Stomach (tissue), 9 donors: ENCODE data around the gene SRP68. TPM values are rescaled to one million over a fixed set of nuclear protein-coding genes. Genes with fewer than 3 reads are reported as not detected.

ENCODE experiments used
- DNase-seq, 2 donors: peaks; one replicate each; pipeline versions ENCODE4 v3.0.0 to v3.0.0-alpha.2; 2013 to 2019
- H3K27ac ChIP-seq, 5 donors: fragments of 200-600 bp in 4 of 5; sonication (generic) in 4 of 5; one replicate each; pipeline ENCODE4 v1.5.1; 2013 to 2019; ENCODE audit warnings: mild to moderate bottlenecking in 1 of 5, moderate library complexity in 1 of 5
- H3K27me3 ChIP-seq, 3 donors: fragments of 200-600 bp; sonication (generic); one replicate each; pipeline ENCODE4 v1.5.1; 2017 to 2019; ENCODE audit warnings: mixed run types in 1 of 3
- H3K36me3 ChIP-seq, 4 donors: fragments of 200-600 bp; sonication (generic); 1 replicate in 3 of 4; 2 replicates in 1 of 4; pipeline ENCODE4 v1.5.1; 2016 to 2019
- H3K4me1 ChIP-seq, 4 donors: fragments of 200-600 bp; sonication (generic); one replicate each; pipeline ENCODE4 v1.5.1; 2016 to 2019
- H3K4me3 ChIP-seq, 4 donors: fragments of 200-600 bp; sonication (generic) in 3 of 4; one replicate each; pipeline ENCODE4 v1.5.1; 2016 to 2019; ENCODE audit warnings: mild to moderate bottlenecking in 1 of 4
- H3K9me3 ChIP-seq, 4 donors: fragments of 200-600 bp; sonication (generic); one replicate each; pipeline ENCODE4 v1.5.1; 2016 to 2019
- EP300 ChIP-seq: sonication (generic); formaldehyde crosslinking; IDR thresholded peaks from one replicate; pipeline ENCODE4 v1.6.1; 2017; ENCODE audit warnings: antibody characterized with exemption
- POLR2A ChIP-seq, 4 donors: fragments of 450-650 bp; IDR thresholded peaks; one replicate each; pipeline ENCODE4 v1.6.1; 2016; ENCODE audit warnings: antibody characterized with exemption in 4 of 4, control low read depth in 2 of 4, mild to moderate bottlenecking in 1 of 4, moderate library complexity in 1 of 4
- POLR2AphosphoS5 ChIP-seq, 3 donors: sonication (generic); formaldehyde crosslinking; IDR thresholded peaks; one replicate each; pipeline ENCODE4 v1.6.1; 2016; ENCODE audit warnings: antibody characterized with exemption in 3 of 3
- WGBS, 5 donors: extraction: QIAGEN DNeasy Blood & Tissue Kit in 3 of 5; methylation state at CpG; one replicate each; pipeline versions ENCODE4 v1.1.5 to v1.1.7; 2013 to 2018; 5-methylcytosine and 5-hydroxymethylcytosine counted together
- intact Hi-C: fragments of 100-400 bp; cut with DNase I; formaldehyde crosslinking; loops from one replicate; pipeline ENCODE4 v1.15.1; 2023; ENCODE audit warnings: low total_unique reads
- polyA plus RNA-seq, 3 donors: library from polyadenylated mRNA; stranded (reverse); fragments of 200-250 nt; gene quantifications; one replicate each; pipeline ENCODE4 v1.2.3, GENCODE V29; 2013
- total RNA-seq, 5 donors: library from RNA; depleted of rRNA; stranded (reverse); fragments of >200 nt; gene quantifications; one replicate each; pipeline versions ENCODE4 v1.1.0 to v1.2.3, GENCODE V29; 2014 to 2016
- TF ChIP-seq, protein P1 (sequence below), 7 experiments: fragments of 450-650 bp in 4 of 7; fragments of 200-600 bp in 3 of 7; sonication (generic) in 3 of 7; IDR thresholded peaks; one replicate each; pipeline ENCODE4 v1.5.1; 2016 to 2019; ENCODE audit warnings: antibody characterized with exemption in 7 of 7, control low read depth in 2 of 7, mild to moderate bottlenecking in 1 of 7
- donor health status: healthy with polysubstance abuse.
- donor health status: Bipolar disorder and iron deficiency.
- donor health status: healthy.

SRP68 gene
- total and polyA plus RNA-seq, 8 donors, result 24.6 to 49.8 (median 42.9) TPM

DNA sequence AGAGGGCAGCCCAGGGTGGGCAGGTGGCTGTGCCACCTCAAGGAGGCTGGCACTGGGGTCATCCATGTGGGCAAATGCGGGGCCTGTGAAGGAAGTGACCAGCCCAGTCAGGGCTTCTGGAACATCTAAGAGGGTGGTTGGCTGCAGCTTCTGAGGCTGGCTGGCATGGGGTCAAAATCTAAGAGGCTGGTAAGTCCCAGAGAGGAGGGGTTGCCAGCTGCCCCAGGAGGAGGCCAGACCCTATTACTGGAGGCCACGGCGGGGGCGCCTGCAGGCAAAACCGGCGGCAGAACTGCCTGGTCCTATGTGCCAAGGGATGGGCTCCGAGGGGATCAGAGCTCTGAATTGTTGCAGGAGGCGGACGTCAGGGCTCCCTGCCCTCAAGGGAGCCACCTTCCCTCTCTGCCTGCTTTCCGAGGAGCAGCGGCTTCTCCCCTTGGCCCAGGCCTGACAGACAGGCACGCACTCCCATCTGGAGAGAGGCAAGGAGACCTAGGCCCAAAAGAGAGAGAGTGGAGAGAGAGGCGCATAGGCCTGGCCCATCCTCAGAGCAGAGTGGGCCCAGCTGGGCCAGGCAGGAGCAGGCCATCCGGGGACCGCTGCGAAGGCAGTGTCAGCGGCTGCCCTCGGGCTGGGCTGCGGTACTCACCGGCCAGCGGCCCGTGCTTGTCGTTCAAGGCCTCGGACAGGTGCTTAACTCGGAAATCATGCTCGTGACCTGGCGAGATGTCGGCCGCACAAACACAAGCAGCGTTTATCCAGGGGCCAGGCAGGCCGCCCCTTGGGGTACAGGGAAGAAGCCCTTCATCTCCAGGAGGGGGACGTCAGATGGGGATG lies 17.6 kb upstream of the SRP68 start:
- Histone ChIP-seq H3K4me3 (no peak overlapping the region), H3K9me3 (no peaks in the 10 kb centered on the region), H3K27me3 (no peaks in the 10 kb centered on the region), H3K4me1 (no peaks in the 10 kb centered on the region), H3K27ac (no peak overlapping the region), H3K36me3 (peaks cover 85 to 100% (median 100%) of the 10 kb centered on the region in 4 donors)
- intact Hi-C loops, result no loop called here
- WGBS, 5 donors, result 89 to 95% (median 91%) methylated on average over 30 to 32 of the region's 32 CpGs
- no peak for TF ChIP-seq POLR2AphosphoS5 (IDR thresholded peaks at IDR 0.05)
- no peak for TF ChIP-seq EP300
- TF ChIP-seq, protein P1, sequence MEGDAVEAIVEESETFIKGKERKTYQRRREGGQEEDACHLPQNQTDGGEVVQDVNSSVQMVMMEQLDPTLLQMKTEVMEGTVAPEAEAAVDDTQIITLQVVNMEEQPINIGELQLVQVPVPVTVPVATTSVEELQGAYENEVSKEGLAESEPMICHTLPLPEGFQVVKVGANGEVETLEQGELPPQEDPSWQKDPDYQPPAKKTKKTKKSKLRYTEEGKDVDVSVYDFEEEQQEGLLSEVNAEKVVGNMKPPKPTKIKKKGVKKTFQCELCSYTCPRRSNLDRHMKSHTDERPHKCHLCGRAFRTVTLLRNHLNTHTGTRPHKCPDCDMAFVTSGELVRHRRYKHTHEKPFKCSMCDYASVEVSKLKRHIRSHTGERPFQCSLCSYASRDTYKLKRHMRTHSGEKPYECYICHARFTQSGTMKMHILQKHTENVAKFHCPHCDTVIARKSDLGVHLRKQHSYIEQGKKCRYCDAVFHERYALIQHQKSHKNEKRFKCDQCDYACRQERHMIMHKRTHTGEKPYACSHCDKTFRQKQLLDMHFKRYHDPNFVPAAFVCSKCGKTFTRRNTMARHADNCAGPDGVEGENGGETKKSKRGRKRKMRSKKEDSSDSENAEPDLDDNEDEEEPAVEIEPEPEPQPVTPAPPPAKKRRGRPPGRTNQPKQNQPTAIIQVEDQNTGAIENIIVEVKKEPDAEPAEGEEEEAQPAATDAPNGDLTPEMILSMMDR (IDR thresholded peaks at IDR 0.05), result no peak
- no peak for TF ChIP-seq POLR2A (IDR thresholded peaks at IDR 0.05)
- no peak for DNase-seq

DNA sequence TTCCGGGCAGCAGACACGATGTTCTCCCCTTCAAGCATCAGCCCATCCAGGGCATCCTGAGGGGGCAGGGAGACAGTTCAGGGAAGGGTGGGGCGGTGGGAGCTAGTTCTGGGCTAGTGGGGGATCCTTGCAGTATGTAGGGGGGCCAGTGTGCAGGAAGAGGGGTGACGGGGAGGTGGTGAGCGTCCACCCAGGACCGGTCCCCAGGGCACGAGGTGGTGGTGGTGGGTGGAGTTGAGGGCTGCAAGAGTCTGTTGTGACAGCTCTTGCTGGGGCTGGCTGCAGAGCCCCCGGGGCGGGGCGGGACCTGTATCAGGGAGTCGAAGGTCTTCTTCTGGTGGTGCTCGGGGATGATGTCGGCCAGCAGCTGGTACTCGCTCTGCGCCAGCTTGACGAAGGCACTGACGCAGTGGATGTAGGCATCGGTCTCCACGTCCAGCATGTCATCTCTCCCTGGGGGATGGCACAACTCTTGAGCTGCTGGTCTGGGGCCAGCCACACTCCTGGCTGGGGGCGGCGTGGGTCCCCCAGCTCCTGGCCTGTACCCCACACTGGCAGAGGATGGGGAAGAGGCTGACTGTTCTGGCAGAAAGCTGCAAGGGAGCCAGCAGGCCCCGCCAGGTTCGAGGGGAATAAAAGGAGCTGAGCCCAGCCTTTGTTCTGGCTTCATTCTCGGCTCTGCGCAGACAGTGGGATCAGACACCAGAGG lies 16.7 kb upstream of the SRP68 start:
- no peak for DNase-seq
- TF ChIP-seq EP300 (no peak), POLR2A (IDR thresholded peaks at IDR 0.05) (no peak)
- H3K27me3 ChIP-seq, result no peaks in the 10 kb centered on the region
- 90 to 97% (median 95%) methylated on average over 22 to 25 of the region's 25 CpGs for WGBS, 5 donors
- H3K4me3 ChIP-seq, result no peak overlapping the region
- intact Hi-C loops, result no loop called here
- no peaks in the 10 kb centered on the region for H3K9me3 ChIP-seq
- H3K4me1 ChIP-seq, result no peaks in the 10 kb centered on the region
- H3K36me3 ChIP-seq, result peaks cover 86 to 100% (median 100%) of the 10 kb centered on the region in 4 donors
- no peak overlapping the region for H3K27ac ChIP-seq

DNA sequence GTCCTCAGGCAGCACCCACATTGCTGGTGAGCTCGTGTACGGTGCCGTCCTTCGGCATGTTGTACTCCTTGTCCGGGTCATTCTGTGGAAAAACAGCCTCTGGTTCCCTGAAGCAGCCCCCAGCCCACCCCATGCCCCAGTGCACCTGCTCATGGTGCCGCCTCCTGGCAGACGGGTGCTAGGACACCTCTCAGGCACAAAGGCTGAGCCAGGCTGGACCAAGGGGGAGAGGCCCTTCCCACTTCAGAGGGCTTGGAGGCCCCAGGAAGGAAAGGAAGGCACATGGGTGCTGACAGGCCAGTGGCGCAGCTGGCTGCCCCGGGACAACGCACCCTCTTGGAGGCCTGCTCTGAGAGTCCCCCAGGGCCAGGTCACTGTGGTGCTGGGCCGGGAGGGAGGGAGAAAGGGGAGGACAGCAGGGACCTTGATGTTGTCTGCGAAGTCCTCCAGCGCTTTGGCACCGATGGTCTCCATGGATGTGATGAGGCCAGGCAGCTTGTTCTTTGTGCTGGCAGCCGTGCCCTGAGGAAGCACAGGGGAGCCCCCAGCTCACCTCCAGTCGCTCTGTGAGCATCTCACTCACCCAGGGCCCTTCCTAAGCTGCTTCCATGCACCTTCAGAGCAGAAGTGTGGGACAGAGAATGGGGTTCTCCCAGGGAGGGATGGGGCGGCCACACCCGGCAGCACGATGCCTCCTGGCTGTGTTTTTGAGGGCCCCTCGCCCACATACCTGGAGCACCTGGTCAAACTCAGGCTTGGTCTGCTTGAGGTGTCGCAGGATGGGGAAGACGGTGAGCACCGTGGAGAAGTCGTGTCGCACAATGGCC lies 15.9 kb upstream of the SRP68 start:
- intact Hi-C loops, result no loop called here
- DNase-seq, result no peak
- Histone ChIP-seq H3K36me3 (peaks cover 86 to 100% (median 100%) of the 10 kb centered on the region in 4 donors), H3K9me3 (no peaks in the 10 kb centered on the region), H3K27ac (no peak overlapping the region), H3K4me1 (no peaks in the 10 kb centered on the region), H3K4me3 (no peak overlapping the region), H3K27me3 (no peaks in the 10 kb centered on the region)
- WGBS, 5 donors, result 87 to 94% (median 91%) methylated on average over 13 to 25 of the region's 25 CpGs
- TF ChIP-seq, protein P1 (IDR thresholded peaks at IDR 0.05), result no peak
- TF ChIP-seq POLR2A (IDR thresholded peaks at IDR 0.05) (no peak), EP300 (no peak), POLR2AphosphoS5 (IDR thresholded peaks at IDR 0.05) (no peak)

DNA sequence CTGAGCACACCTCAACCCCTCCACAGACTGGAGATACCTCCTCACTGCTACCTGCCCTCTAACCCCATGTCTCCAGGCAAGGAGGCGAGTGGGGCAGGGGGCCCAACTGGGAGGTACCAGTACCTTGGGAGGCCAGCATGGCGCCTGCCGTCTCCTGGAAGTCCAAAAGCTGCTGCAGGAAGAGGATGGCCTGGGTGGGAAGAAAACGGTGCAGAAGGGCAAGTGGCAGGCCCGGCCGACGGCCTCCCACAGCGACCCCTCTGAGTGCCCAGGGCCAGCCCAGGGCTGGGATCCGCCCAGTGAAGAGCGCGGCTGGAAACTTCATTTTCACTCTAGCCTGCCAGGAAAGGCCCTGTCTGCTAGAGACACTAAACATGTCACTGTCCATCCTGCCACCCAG lies 15.2 kb upstream of the SRP68 start:
- H3K27me3 ChIP-seq, result no peaks in the 10 kb centered on the region
- WGBS, 5 donors, result 89 to 97% (median 91%) methylated on average over 2 to 11 of the region's 11 CpGs
- intact Hi-C loops, result no loop called here
- H3K4me1 ChIP-seq, result no peaks in the 10 kb centered on the region
- no peak overlapping the region for H3K27ac ChIP-seq
- no peaks in the 10 kb centered on the region for H3K9me3 ChIP-seq
- TF ChIP-seq POLR2A (IDR thresholded peaks at IDR 0.05) (no peak), POLR2AphosphoS5 (IDR thresholded peaks at IDR 0.05) (no peak), EP300 (no peak)
- TF ChIP-seq, protein P1 (IDR thresholded peaks at IDR 0.05), result no peak
- H3K4me3 ChIP-seq, result no peak overlapping the region
- H3K36me3 ChIP-seq, result peaks cover 86 to 100% (median 100%) of the 10 kb centered on the region in 4 donors
- no peak for DNase-seq
